ENCODE data around the gene REXO5. TPM values are rescaled to one million over a fixed set of nuclear protein-coding genes. Genes with fewer than 3 reads are reported as not detected.

Gene REXO5
- total and polyA plus RNA-seq, 2 donors (not counting 3 experiments of a cell fraction or from before 2014, with no cell fraction given), result 2.3 to 11.5 TPM

DNA sequence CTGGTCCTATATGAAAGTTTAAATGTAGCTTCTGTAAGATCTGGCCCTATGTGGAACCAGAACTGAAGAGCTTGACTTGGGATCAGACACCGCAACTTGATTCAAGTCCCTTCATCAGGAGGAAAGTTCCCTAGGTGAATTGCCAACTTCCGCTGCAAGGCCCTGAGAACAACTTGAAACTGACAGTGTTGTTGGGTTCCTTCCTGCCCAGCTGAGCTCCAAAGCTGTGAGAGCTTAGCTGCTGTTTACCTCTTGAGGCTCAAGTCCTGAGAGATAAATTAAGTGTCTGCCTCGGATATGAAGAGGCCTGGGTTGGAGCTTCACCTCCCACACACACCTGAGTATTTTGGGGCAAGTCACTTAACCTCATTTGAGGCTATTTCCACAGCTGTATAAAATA lies 44.7 kb downstream of the REXO5 start:
- Histone ChIP-seq H3K9me1 (replicated peaks; ENCODE audit: control insufficient read depth, extremely low read depth, insufficient read depth, low read length) (no peaks in the 10 kb centered on the region), H3K9ac (replicated peaks; ENCODE audit: extremely low read depth, insufficient read depth, low read length) (no peak overlapping the region), H3K9me3 (replicated peaks; ENCODE audit: control insufficient read depth, insufficient read depth, low read length) (no peaks in the 10 kb centered on the region), H4K20me1 (replicated peaks; ENCODE audit: control insufficient read depth, extremely low read depth, insufficient read depth, low read length) (no peaks in the 10 kb centered on the region), H3K4me2 (ENCODE audit: insufficient read depth, low read length) (no peak overlapping the region), H3K27me3 (ENCODE audit: control insufficient read depth in 2 of 2, insufficient read depth in 2 of 2, low read length in 2 of 2) (no peaks in the 10 kb centered on the region), H2AFZ (ENCODE audit: low read depth, low read length) (no peak overlapping the region), H3K36me3 (ENCODE audit: control insufficient read depth in 2 of 2, extremely low read depth in 1 of 2, insufficient read depth in 2 of 2, low read length in 2 of 2) (peaks cover 4 to 8% of the 10 kb centered on the region in 2 experiments), H3K4me1 (ENCODE audit: control insufficient read depth, extremely low read depth, insufficient read depth, low read length) (peaks cover 48% of the 10 kb centered on the region), H3K4me3 (replicated peaks in 1 of 3; ENCODE audit: insufficient read depth in 1 of 3, low read depth in 1 of 3, low read length in 3 of 3) (no peak overlapping the region), H3K79me2 (ENCODE audit: control insufficient read depth, insufficient read depth, low read length) (no peaks in the 10 kb centered on the region), H3K27ac (ENCODE audit: insufficient read depth, low read depth, low read length) (peak overlapping the region; percentile 10)
- POLR2A ChIA-PET, result interaction anchor here (1.2 to 2.6 kb wide), 2 partner anchors 49 to 54 kb away, joined by 5 to 15 read pairs; partner anchors contain the start of genes DCUN1D3 and LYRM1
- no peak for TF ChIP-seq EZH2 (IDR thresholded peaks at IDR 0.05; ENCODE audit: borderline replicate concordance, low read depth, low read length, severe bottlenecking)
- TF ChIP-seq JUN (IDR thresholded peaks at IDR 0.05; ENCODE audit: borderline replicate concordance, insufficient read depth, insufficient read length, low read depth), result no peak
- TF ChIP-seq CTCF (IDR thresholded peaks at IDR 0.05; ENCODE audit: extremely low read depth in 1 of 2, insufficient read depth in 1 of 2, low read depth in 1 of 2, low read length in 2 of 2), result no peak
- TF ChIP-seq POLR2A (IDR thresholded peaks at IDR 0.05; ENCODE audit: low read depth, low read length), result no peak
- no TSS peak for BruUV-seq (replicated peaks)
- FAIRE-seq, result peak; percentile 87
- CTCF ChIA-PET, result interaction anchor here (0.7 to 3.8 kb wide), 38 partner anchors 15 to 450 kb away, joined by 3 to 73 read pairs (median 4); partner anchors contain the start of genes DCUN1D3, ERI2, LDAF1 and LYRM1
- intact Hi-C loops (cut with micrococcal nuclease), result loop anchor here (1.0 to 5.0 kb wide), 9 partner anchors 49 to 449 kb away; partner anchors contain the start of genes CRYM, DCUN1D3 and LYRM1
- DNase-seq (ENCODE audit: low read depth, low spot score), result peak; percentile 56
- dilution Hi-C loops (cut with MboI; ENCODE audit: extremely low pct_ligation_motif_present, low sequenced_read_pairs), result no loop called here

DNA sequence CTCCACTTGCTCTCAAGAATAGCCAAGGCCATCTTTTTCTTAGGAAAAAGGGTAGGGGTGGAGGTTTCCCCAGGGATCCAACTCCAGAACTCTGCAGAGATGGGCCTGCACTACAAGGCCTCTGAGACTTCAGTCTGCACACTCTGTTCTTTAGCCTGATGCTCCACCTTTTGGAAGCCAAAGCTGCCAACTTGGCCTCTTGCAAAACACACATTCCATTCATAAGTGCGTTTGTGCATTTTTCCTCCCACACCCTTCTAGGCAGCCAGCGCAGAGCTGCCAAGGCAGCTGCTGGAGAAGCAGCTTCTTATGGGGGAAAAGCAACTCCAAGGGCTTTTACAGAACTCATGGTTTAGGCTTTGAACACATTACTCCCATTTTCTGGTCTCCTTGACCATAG lies 45.3 kb downstream of the REXO5 start:
- Histone ChIP-seq H3K9me3 (replicated peaks; ENCODE audit: control insufficient read depth, insufficient read depth, low read length) (no peaks in the 10 kb centered on the region), H4K20me1 (replicated peaks; ENCODE audit: control insufficient read depth, extremely low read depth, insufficient read depth, low read length) (no peaks in the 10 kb centered on the region), H3K36me3 (ENCODE audit: control insufficient read depth in 2 of 2, extremely low read depth in 1 of 2, insufficient read depth in 2 of 2, low read length in 2 of 2) (peaks cover 8 to 10% of the 10 kb centered on the region in 2 experiments), H3K27me3 (ENCODE audit: control insufficient read depth in 2 of 2, insufficient read depth in 2 of 2, low read length in 2 of 2) (no peaks in the 10 kb centered on the region), H3K79me2 (ENCODE audit: control insufficient read depth, insufficient read depth, low read length) (peaks cover 2% of the 10 kb centered on the region), H2AFZ (ENCODE audit: low read depth, low read length) (no peak overlapping the region), H3K9me1 (replicated peaks; ENCODE audit: control insufficient read depth, extremely low read depth, insufficient read depth, low read length) (no peaks in the 10 kb centered on the region), H3K27ac (ENCODE audit: insufficient read depth, low read depth, low read length) (peak overlapping the region; percentile 3), H3K9ac (replicated peaks; ENCODE audit: extremely low read depth, insufficient read depth, low read length) (no peak overlapping the region), H3K4me2 (ENCODE audit: insufficient read depth, low read length) (no peak overlapping the region), H3K4me1 (ENCODE audit: control insufficient read depth, extremely low read depth, insufficient read depth, low read length) (peaks cover 48% of the 10 kb centered on the region), H3K4me3 (replicated peaks in 1 of 3; ENCODE audit: insufficient read depth in 1 of 3, low read depth in 1 of 3, low read length in 3 of 3) (no peak overlapping the region)
- DNase-seq (ENCODE audit: low read depth, low spot score) (peak; percentile 64), FAIRE-seq (peak; percentile 71)
- ChIA-PET CTCF (interaction anchor here (0.6 to 3.8 kb wide), 17 partner anchors 15 to 449 kb away, joined by 3 to 73 read pairs (median 10); partner anchors contain the start of genes DCUN1D3, ERI2, LDAF1 and LYRM1), POLR2A (interaction anchor here (0.6 to 2.6 kb wide), 3 partner anchors 10 to 53 kb away, joined by 3 to 15 read pairs (median 5); partner anchors contain the start of genes DCUN1D3 and LYRM1)
- BruUV-seq (replicated peaks), result no TSS peak
- intact Hi-C loops (cut with micrococcal nuclease) (loop anchor here (2.0 to 5.0 kb wide), 3 partner anchors 93 to 426 kb away; partner anchors contain the start of gene CRYM), dilution Hi-C loops (cut with MboI; ENCODE audit: extremely low pct_ligation_motif_present, low sequenced_read_pairs) (no loop called here)
- TF ChIP-seq MAX (IDR thresholded peaks at IDR 0.05; ENCODE audit: insufficient read depth, insufficient read length) (no peak), MYC (IDR thresholded peaks at IDR 0.05; ENCODE audit: low read depth, low read length) (no peak), EZH2 (IDR thresholded peaks at IDR 0.05; ENCODE audit: borderline replicate concordance, low read depth, low read length, severe bottlenecking) (no peak), POLR2AphosphoS5 (IDR thresholded peaks at IDR 0.05; ENCODE audit: insufficient read depth, low read depth, low read length) (no peak)

All from endothelial cell of umbilical vein (primary cell).